ENCODE measurements around the gene HMCN1. TPM values are rescaled to one million over a fixed set of nuclear protein-coding genes. Genes with fewer than 3 reads are reported as not detected.

HMCN1 gene
- total RNA-seq, 1 experiment from 2014 or later = 0.31 TPM

DNA sequence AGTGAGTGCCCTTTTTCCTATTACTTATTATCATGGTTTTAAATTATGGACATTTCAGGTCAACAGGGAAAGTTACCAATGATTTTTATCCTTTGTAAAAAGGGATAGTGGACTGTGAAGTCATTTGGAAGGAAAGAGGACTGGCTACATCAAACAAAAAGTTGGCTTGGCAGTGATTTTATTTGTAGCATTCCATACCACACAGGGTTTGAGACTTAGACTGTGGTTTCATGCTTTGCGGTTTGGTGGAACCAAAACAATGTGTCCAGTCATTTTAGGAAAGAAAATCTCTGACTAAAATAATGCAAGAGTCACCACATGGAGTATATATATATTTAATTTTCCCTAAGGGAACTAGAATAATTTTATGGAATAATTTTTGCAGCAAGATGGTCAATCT lies 239.5 kb downstream of the HMCN1 start:
- peaks cover 11% of the 10 kb centered on the region for H3K9me2 ChIP-seq (ENCODE audit: insufficient read depth)
- H3K27me3 ChIP-seq (ENCODE audit: insufficient read depth, low read depth) = no peaks in the 10 kb centered on the region
- H2AFZ ChIP-seq = no peak overlapping the region
- no peak overlapping the region for H3K4me3 ChIP-seq
- no peaks in the 10 kb centered on the region for H3F3A ChIP-seq (ENCODE audit: insufficient read depth, low read depth)
- intact Hi-C loops (cut with micrococcal nuclease; ENCODE audit: unreplicated experiment) = loop anchor here (5.0 kb wide), 1 partner anchor 119 kb away; no protein-coding TSS in a partner anchor
- 0 out of 2 replicates have a peak, but pooled peaks cover 6% of the 10 kb centered on the region for H3K9me3 ChIP-seq (ENCODE audit: insufficient read depth, low read depth)
- no peak overlapping the region for H3K27ac ChIP-seq
- peak in 1 of 2 experiments; percentile 8 for DNase-seq
- H3K4me2 ChIP-seq = no peak overlapping the region
- no TSS peak for BruUV-seq (replicated peaks)
- no peaks in the 10 kb centered on the region for H3K36me3 ChIP-seq (ENCODE audit: low read depth)
- ChIA-PET CTCF (no interaction called here), POLR2A (ENCODE audit: unreplicated experiment) (no interaction called here)
- no peaks in the 10 kb centered on the region for H4K20me1 ChIP-seq (ENCODE audit: insufficient read depth)
- no peaks in the 10 kb centered on the region for H3K79me2 ChIP-seq (ENCODE audit: low read depth)
- TF ChIP-seq EZH2 (IDR thresholded peaks at IDR 0.05; ENCODE audit: low read depth) = no peak
- TF ChIP-seq, protein P1, sequence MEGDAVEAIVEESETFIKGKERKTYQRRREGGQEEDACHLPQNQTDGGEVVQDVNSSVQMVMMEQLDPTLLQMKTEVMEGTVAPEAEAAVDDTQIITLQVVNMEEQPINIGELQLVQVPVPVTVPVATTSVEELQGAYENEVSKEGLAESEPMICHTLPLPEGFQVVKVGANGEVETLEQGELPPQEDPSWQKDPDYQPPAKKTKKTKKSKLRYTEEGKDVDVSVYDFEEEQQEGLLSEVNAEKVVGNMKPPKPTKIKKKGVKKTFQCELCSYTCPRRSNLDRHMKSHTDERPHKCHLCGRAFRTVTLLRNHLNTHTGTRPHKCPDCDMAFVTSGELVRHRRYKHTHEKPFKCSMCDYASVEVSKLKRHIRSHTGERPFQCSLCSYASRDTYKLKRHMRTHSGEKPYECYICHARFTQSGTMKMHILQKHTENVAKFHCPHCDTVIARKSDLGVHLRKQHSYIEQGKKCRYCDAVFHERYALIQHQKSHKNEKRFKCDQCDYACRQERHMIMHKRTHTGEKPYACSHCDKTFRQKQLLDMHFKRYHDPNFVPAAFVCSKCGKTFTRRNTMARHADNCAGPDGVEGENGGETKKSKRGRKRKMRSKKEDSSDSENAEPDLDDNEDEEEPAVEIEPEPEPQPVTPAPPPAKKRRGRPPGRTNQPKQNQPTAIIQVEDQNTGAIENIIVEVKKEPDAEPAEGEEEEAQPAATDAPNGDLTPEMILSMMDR (conservative IDR thresholded peaks at IDR 0.05) = no peak
- H3K4me1 ChIP-seq (replicated peaks; ENCODE audit: insufficient read depth) = no peaks in the 10 kb centered on the region

DNA sequence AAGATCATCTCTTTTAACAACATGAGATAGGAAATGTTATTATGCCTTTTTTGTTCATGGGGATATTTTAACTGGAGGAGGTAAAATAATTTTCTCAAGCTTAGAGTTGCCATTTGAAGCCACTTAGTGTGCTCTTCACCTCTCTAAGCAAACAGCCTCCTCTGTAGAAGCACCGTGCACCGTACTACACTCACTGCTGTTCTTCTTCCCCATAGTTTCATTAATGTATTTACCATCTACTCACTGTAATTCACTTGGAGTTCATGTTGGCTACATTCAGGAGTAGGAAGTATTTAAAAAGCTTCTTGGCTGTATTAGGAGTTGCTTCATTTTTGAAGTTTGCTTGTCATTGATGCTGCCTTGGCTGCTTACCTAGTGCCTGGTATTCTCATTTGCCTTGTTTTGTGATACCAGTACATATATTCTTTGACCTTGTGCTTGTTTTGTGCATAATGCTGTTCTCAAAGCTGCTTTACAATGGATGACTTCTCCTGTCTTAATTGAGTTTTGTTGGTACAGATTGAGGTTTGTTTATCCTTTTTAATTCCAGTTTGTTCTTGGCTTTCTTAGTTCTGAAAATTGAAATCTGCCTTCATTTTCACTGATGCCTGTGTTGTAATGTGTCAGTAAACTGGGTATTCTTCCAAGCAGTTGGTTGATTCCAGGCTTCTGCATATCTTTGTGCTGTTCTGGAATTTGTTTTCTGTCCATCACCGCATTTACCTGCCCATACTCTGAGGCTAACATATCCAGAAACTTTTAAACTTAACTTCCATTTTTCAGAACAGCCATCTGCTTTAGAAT lies 240.4 kb downstream of the HMCN1 start:
- Histone ChIP-seq H3K79me2 (ENCODE audit: low read depth) (no peaks in the 10 kb centered on the region), H3K36me3 (ENCODE audit: low read depth) (no peaks in the 10 kb centered on the region), H3K4me1 (replicated peaks; ENCODE audit: insufficient read depth) (no peaks in the 10 kb centered on the region), H4K20me1 (ENCODE audit: insufficient read depth) (no peaks in the 10 kb centered on the region), H3K9me3 (ENCODE audit: insufficient read depth, low read depth) (0 out of 2 replicates have a peak, but pooled peaks cover 6% of the 10 kb centered on the region), H3K4me2 (no peak overlapping the region), H3F3A (ENCODE audit: insufficient read depth, low read depth) (no peaks in the 10 kb centered on the region), H3K4me3 (no peak overlapping the region), H3K9me2 (ENCODE audit: insufficient read depth) (peaks cover 9% of the 10 kb centered on the region), H3K27ac (no peak overlapping the region), H3K27me3 (ENCODE audit: insufficient read depth, low read depth) (no peaks in the 10 kb centered on the region), H2AFZ (no peak overlapping the region)
- DNase-seq = no peak
- no peak for TF ChIP-seq EZH2 (IDR thresholded peaks at IDR 0.05; ENCODE audit: low read depth)
- TF ChIP-seq, protein P1 (conservative IDR thresholded peaks at IDR 0.05) = no peak
- no TSS peak for BruUV-seq (replicated peaks)
- ChIA-PET POLR2A (ENCODE audit: unreplicated experiment) (no interaction called here), CTCF (no interaction called here)
- intact Hi-C loops (cut with micrococcal nuclease; ENCODE audit: unreplicated experiment) = loop anchor here (5.0 kb wide), 1 partner anchor 118 kb away; no protein-coding TSS in a partner anchor

DNA sequence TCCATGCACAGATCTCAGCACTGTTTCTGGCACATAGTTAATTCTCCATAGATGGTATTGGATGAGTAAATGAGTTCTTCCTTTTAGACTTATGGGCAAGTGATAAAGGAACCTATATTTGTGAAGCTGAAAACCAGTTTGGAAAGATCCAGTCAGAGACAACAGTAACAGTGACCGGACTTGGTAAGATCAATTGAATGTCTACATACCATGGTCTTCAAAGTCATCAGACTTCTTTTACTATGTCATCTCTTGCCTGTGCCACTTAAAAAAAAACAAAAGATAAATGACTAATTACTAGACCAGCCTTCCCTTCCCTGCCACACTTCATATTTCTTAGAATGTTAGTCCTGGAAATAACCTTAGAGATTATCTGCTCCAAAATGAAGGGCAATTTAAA lies 246.7 kb downstream of the HMCN1 start:
- no peaks in the 10 kb centered on the region for H4K20me1 ChIP-seq (ENCODE audit: insufficient read depth)
- H3K79me2 ChIP-seq (ENCODE audit: low read depth) = no peaks in the 10 kb centered on the region
- CTCF ChIA-PET = no interaction called here
- no peak overlapping the region for H3K4me3 ChIP-seq
- intact Hi-C loops (cut with micrococcal nuclease; ENCODE audit: unreplicated experiment) = no loop called here
- no peak overlapping the region for H3K27ac ChIP-seq
- POLR2A ChIA-PET (ENCODE audit: unreplicated experiment) = no interaction called here
- H3K27me3 ChIP-seq (ENCODE audit: insufficient read depth, low read depth) = no peaks in the 10 kb centered on the region
- no peak for DNase-seq
- H3K9me3 ChIP-seq (ENCODE audit: insufficient read depth, low read depth) = no peaks in the 10 kb centered on the region
- no peaks in the 10 kb centered on the region for H3F3A ChIP-seq (ENCODE audit: insufficient read depth, low read depth)
- no peak overlapping the region for H3K4me2 ChIP-seq
- H2AFZ ChIP-seq = no peak overlapping the region
- H3K36me3 ChIP-seq (ENCODE audit: low read depth) = no peaks in the 10 kb centered on the region
- TF ChIP-seq, protein P1 (conservative IDR thresholded peaks at IDR 0.05) = no peak
- TF ChIP-seq EZH2 (IDR thresholded peaks at IDR 0.05; ENCODE audit: low read depth) = no peak
- no peaks in the 10 kb centered on the region; the same call in none of the 2 replicates for H3K9me2 ChIP-seq (ENCODE audit: insufficient read depth)
- H3K4me1 ChIP-seq (replicated peaks; ENCODE audit: insufficient read depth) = no peaks in the 10 kb centered on the region
- no TSS peak for BruUV-seq (replicated peaks)
